C4-2B (cell line): Measurements from ENCODE around the gene ZNF880.

Experiments used
- H3K27ac ChIP-seq: fragments of 450-650 bp; 2 replicates; pipeline ENCODE4 v1.5.1; 2017
- ZFX ChIP-seq: fragments of 450-650 bp; IDR thresholded peaks from 2 replicates; pipeline ENCODE4 v1.6.1; 2017
- TF ChIP-seq, protein P1 (sequence below): fragments of 450-650 bp; conservative IDR thresholded peaks from 2 replicates; pipeline ENCODE4 v1.5.1; 2017; ENCODE audit warnings: mild to moderate bottlenecking

ZNF880 gene

DNA sequence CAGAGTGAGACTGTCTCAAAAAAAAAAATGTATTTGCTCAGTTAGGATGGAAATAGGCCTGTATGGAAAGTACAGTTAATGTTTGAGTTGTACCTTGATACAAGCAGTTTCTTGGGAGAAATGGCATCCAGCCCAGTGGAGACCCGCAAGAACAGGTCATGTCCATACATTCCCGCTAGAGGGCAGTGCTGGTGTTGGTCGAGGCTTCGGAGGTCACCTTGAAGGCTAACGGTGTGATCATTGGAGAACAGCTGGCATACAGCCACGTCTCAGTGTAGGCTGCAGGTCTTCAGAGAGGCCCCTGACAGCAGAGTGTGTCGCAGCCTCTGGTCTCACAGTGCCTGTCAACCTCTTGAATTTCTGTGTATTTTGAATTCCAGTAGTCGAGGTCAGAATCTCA lies 26.2 kb upstream of the ZNF880 start:
- TF ChIP-seq ZFX, result no peak
- TF ChIP-seq, protein P1, sequence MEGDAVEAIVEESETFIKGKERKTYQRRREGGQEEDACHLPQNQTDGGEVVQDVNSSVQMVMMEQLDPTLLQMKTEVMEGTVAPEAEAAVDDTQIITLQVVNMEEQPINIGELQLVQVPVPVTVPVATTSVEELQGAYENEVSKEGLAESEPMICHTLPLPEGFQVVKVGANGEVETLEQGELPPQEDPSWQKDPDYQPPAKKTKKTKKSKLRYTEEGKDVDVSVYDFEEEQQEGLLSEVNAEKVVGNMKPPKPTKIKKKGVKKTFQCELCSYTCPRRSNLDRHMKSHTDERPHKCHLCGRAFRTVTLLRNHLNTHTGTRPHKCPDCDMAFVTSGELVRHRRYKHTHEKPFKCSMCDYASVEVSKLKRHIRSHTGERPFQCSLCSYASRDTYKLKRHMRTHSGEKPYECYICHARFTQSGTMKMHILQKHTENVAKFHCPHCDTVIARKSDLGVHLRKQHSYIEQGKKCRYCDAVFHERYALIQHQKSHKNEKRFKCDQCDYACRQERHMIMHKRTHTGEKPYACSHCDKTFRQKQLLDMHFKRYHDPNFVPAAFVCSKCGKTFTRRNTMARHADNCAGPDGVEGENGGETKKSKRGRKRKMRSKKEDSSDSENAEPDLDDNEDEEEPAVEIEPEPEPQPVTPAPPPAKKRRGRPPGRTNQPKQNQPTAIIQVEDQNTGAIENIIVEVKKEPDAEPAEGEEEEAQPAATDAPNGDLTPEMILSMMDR, result peak; percentile 74
- H3K27ac ChIP-seq, result no peak overlapping the region

DNA sequence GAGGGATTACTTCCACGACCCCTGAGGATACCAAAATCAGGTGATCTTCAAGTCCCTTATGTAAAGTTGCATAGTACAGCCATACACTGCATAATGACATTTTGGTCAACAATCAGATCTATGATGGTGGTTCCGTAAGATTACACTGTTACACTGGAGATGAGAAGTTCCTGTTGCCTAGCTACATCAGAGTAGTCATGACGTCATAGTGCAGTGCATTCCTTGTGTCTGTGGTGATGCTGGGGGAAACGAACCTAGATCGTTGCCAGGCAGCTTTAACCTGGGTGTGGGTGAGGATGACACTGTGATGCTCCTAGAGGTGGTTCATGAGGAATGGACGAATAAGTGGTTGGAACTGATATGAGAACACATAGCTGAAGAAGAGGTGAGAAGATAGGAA lies 24.6 kb upstream of the ZNF880 start:
- no peak for TF ChIP-seq ZFX
- TF ChIP-seq, protein P1, result no peak

GRCh38 chr19:52351512-52351911 lies 18.2 kb upstream of the ZNF880 start:
- no peak overlapping the region for H3K27ac ChIP-seq
- TF ChIP-seq, protein P1, result no peak; the same call in 1 of the 2 replicates
- TF ChIP-seq ZFX, result no peak

More for the DNA sequence above, 24.6 kb upstream of the ZNF880 start:
- no peak overlapping the region for H3K27ac ChIP-seq

- TF ChIP-seq ZFX, result no peak
- TF ChIP-seq, protein P1, result no peak
- H3K27ac ChIP-seq, result no peak overlapping the region
These were observed 3.3 kb upstream of the ZNF880 start for GRCh38 chr19:52366414-52366824.

- TF ChIP-seq ZFX, result no peak
- TF ChIP-seq, protein P1, result no peak
- H3K27ac ChIP-seq, result peak overlapping the region; percentile 82
These were observed 603 bp downstream of the ZNF880 start for GRCh38 chr19:52370341-52370710.

GRCh38 chr19:52391135-52391534 lies 21.4 kb downstream of the ZNF880 start:
- H3K27ac ChIP-seq, result no peak overlapping the region
- TF ChIP-seq, protein P1, result no peak; the same call in 1 of the 2 replicates
- TF ChIP-seq ZFX, result no peak

- peak; percentile 30 for TF ChIP-seq ZFX
- TF ChIP-seq, protein P1, result no peak
- peak within 1 kb of the TSS; percentile 81 for H3K27ac ChIP-seq
These were observed 27.8 kb downstream of the ZNF880 start, which contains the start of gene ZNF528 for GRCh38 chr19:52397310-52398080. Gene ZNF528, plus strand, starts transcription at chr19:52397849. Its CDS starts 4,165 bp downstream, at chr19:52402014.
